ENCODE results near the gene GRIN1.

The GRIN1 gene

DNA sequence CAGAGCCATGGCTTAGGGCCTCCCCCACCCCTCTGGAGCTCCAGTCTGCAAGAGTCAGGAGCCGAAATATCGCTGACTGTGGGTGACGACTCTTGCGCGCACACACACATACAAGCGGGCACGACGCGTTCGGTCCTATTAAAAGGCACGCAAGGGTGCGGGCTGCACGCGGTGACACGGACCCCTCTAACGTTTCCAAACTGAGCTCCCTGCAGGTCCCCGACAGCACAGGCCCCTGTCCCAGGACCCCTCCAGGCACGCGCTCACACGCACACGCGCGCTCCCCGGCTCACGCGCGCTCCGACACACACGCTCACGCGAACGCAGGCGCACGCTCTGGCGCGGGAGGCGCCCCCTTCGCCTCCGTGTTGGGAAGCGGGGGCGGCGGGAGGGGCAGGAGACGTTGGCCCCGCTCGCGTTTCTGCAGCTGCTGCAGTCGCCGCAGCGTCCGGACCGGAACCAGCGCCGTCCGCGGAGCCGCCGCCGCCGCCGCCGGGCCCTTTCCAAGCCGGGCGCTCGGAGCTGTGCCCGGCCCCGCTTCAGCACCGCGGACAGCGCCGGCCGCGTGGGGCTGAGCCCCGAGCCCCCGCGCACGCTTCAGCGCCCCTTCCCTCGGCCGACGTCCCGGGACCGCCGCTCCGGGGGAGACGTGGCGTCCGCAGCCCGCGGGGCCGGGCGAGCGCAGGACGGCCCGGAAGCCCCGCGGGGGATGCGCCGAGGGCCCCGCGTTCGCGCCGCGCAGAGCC is at the start of gene GRIN1:
TSS of gene GRIN1 (plus strand) at position 433 of the 746 bp plus-strand sequence. CDS start 333 bp downstream, outside the sequence.
- no peak for DNase-seq

- no peak for DNase-seq
These were observed 49.6 kb upstream of the GRIN1 start for GRCh38 chr9:137089232-137089947.

DNA sequence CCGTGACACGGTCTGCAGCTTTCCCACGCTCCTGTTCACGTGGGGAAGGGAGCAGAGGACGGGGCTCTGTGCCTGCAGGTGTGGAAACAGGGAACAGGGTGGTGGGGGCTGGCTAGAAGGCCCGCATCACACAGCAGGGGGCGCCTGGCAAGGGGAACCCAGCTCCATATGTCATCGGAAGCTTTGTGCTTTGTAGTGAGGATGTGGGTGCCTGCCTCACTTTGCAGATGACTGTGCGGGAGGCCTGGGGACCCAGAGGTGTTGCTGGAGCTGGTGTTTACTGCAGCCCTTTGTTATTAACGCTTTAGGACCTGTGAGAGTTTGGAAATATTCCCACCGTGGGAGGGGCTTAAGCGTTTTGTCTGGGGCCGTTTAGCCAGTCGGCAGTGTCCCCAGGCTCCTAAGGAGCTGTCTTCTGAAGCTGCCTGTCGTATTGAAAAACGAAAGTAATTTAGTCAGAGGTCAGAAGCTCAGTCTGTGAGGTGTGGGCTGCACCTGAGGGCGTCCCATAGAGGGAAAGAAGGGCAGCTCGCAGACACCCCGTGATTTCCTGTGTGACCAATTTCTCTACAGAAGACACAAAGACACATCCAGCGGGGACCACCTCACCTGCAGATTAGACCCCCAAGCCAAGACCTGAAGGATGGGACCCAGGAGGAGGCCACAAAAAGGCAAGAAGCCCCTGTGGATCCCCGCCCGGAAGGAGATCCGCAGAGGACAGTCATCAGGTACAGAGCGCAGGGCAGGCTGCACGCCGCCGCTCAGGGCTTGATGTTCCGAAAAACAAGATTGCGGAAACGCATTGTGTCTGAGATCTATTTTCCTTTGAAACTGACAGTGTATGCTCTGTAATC is 43.1 kb upstream of the GRIN1 start:
- peak; percentile 81 for DNase-seq

DNA sequence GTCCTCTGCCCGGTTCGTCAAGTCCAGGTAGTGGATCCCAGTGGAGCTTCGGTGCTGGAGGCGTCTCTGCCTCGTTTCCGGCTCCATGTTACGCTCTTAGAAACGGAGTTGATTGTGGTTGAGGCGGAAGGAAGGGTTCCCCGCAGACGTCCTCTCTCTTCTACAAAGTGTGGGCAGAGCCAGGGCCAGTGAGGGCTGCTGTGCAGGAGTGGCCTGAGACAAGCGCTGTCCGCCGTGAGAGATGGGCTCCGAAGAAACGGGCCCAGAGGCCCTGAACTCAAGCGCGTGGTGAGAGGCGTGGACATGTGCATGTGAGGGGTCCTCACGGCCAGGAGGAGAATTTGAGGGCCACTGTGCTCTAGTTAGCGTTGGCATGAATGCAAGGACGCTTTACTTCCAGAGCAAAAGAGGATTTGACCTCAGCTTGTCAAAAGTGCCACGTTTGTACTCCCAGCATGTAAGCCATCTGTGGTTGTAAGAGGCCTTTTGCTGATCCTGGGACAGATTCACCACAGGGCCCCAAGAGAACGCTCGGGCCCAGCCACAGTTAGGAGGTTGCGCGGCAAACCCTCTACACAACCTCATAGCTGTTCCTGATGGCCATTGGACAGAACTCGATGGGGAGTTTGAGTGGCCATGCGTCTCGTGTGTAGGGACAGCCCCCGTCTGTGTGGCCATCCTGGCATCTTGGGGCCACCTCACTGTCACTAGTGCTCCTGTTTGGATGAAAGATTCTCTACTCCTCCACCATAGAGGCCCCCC is 42.0 kb upstream of the GRIN1 start:
- no peak for DNase-seq

- no peak for DNase-seq
These were observed 41.0 kb upstream of the GRIN1 start for GRCh38 chr9:137097761-137098462.

GRCh38 chr9:137099231-137099630 is 39.7 kb upstream of the GRIN1 start:
- no peak for DNase-seq

DNA sequence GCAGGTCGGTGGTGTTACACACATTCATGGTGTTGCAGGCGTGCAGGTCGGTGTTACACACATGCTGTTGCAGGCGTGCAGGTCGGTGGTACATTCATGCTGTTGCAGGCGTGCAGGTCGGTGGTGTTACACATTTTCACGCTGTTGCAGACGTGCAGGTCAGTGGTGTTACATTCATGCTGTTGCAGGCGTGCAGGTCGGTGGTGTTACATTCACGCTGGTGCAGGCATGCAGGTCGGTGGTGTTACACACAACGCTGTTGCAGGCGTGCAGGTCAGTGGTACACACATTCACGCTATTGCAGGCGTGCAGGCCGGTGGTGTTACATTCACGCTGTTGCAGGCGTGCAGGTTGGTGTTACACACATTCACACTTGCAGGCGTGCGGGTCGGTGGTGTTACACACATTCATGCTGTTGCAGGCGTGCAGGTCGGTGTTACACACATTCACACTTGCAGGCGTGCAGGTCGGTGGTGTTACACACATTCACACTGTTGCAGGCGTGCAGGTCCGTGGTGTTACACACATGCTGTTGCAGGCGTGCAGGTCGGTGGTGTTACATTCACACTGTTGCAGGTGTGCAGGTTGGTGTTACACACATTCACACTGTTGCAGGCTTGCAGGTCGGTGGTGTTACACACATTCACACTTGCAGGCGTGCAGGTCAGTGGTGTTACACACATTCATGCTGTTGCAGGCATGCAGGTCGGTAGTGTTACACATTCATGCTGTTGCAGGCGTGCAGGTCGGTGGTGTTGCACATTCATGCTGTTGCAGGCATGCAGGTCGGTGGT is 35.6 kb upstream of the GRIN1 start:
- no peak for DNase-seq

DNA sequence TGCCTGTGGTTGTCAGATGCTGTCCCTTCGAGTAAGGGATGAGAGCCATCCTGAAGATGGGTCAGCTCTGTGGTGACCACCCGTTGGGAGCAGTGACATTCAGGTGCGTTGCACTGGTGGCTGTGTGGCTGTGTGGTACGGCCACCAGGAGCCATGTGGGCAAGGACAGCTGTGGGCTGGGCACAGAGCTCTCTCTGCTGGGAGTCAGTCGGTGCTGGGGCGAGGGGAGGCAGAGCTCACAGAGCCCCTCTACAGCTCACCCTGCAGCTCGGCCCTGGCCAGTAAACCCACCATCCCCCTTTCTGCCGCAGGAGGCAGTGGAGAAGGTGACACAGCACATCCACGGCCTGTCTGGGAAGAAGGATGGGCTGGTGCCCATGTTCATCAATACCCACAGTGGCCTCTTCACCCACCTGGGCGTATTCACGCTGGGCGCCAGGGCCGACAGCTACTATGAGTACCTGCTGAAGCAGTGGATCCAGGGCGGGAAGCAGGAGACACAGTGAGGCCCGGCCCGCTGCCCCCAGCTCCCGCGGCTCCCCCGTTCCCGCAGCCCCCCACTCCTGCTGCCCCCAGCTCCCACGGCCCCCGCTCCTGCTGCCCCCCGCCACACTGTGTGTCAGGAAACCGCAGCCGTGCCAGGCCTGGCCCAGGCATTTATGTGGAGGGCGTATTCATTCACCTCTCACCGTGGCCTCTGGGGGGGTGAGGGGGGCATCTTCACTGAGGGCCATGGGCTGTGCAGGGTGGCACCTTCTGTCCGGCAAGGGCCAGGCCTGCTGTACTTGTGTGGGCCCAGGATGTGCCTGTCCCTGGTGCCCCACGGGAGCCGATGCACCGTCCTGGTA is 32.9 kb upstream of the GRIN1 start:
- no peak for DNase-seq

GRCh38 chr9:137106662-137107250 is 32.2 kb upstream of the GRIN1 start:
- no peak for DNase-seq

DNA sequence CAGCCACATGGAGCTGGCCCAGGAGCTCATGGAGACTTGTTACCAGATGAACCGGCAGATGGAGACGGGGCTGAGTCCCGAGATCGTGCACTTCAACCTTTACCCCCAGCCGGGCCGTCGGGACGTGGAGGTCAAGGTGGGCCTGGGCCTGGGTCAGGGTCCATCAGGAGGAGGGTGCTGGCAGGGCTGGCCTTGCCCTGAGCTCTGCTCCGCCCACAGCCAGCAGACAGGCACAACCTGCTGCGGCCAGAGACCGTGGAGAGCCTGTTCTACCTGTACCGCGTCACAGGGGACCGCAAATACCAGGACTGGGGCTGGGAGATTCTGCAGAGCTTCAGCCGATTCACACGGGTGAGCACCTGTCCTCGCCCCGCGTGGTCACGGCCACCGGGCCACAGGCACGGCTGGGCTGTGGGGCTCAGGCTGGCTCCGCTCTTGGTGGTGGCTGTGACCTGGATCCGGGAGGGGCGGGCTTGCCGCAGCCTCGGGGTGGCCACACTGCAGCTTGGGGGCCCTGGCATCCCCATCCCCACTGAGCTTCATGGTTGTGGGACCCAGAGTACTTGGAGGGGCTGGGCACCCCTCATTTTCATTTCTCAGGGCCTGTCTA is 31.5 kb upstream of the GRIN1 start:
- no peak for DNase-seq

DNA sequence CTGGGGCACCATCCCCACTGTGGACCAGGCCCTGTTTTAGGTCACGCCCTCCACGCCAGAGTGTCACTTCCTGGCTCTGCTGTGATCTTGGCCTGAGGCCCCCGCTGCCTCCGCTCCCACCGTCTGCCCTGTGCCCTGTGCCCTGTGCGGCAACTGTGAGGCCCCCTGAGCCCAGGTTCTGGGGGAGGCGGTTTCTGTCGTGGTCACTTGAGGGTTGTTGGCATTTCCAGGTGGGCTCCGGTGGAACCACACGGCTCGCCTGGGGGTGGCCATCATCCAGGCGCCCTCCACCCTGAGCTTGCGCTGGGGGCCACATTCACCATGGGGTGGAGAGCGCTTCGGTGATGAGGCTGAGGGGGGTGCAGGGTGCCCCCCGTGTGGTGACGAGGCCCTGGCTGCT is 31.0 kb upstream of the GRIN1 start:
- no peak for DNase-seq

- DNase-seq: no peak
These were observed 30.2 kb upstream of the GRIN1 start for GRCh38 chr9:137108608-137109249.

GRCh38 chr9:137109250-137110146 is 29.5 kb upstream of the GRIN1 start:
- no peak for DNase-seq

GRCh38 chr9:137110147-137110910 is 28.6 kb upstream of the GRIN1 start:
- DNase-seq: no peak

DNA sequence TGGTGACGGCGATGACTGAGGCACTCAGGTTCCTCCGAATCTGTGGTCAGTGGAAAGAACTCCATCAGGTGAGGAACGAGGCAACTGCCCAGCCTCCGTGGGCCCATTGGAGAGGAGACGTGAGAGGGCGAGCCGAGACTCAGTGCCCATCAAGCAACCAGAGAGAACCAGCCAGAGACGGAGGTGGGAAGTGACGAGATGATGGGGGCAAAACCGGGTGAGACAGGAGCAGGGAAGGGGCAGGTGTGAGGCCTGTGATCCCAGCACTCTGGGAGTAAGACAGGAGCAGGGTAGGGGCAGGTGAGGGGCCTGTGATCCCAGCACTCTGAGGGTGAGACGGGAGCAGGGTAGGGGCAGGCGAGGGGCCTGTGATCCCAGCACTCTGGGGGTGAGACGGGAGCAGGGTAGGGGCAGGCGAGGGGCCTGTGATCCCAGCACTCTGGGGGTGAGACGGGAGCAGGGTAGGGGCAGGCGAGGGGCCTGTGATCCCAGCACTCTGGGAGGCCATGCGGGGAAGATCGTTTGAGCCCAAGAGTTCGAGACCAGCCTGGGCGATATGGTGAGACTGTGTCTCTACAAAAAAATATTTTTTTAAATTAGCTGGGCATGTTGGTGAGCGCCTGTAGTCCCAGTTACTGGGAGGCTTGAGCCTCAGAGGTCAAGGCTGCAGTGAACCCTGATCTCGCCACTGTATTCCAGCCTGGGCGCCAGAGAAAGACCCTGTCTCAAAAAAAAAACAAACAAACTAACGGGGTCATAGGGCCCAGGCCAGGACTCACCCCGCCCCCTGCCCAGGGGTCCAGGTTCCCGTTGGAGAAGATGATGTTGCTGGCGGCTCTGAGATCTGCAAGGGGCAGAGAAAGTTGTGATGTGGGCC is 27.8 kb upstream of the GRIN1 start:
- DNase-seq: no peak

Measured in CD4-positive, alpha-beta T cell treated with Interferon gamma for 1 hour (primary cell).